HG02973 (cell line): ENCODE results near the gene KRTAP4-1.
"Not testable (repeated sequence)": the region's sequence is repeated elsewhere in the genome, so short reads cannot be mapped to it uniquely, and the experiment has no call there.

ENCODE experiments used
- ATAC-seq: cut with Tn5 transposase; IDR thresholded peaks from one replicate; pipeline ENCODE4 v1.9.1; 2021; ENCODE audit warnings: moderate library complexity; ENCODE audit not compliant: unreplicated experiment

KRTAP4-1 gene

GRCh38 chr17:41184480-41184961 lies at the start of gene KRTAP4-1:
Gene KRTAP4-1 (minus strand): TSS chr17:41184911. CDS start chr17:41184854, 57 bp downstream.
- no peak for ATAC-seq

DNA sequence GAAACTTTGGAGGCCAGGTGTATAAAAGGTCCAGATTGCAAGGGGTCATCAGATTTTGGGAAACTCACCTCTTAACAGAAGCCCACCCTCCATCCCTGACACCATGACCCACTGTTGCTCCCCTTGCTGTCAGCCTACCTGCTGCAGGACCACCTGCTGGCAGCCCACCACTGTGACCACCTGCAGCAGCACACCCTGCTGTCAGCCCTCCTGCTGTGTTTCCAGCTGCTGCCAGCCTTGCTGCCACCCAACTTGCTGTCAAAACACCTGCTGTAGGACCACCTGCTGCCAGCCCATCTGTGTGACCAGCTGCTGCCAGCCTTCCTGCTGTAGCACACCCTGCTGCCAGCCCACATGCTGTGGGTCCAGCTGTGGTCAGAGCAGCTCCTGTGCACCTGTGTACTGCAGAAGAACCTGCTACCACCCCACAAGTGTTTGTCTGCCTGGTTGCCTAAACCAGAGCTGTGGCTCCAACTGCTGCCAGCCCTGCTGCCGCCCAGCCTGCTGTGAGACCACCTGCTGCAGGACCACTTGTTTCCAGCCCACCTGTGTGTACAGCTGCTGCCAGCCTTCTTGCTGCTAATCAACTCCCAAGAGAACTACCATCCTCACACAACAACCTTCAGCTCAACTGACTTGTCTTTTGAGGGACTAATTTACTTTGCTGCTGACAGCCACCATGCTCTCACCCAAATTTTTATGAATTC lies 47.8 kb upstream of the KRTAP4-1 start, which contains the start of gene KRTAP9-3:
TSS of gene KRTAP9-3 (plus strand) at position 51 of the 707 bp plus-strand sequence. CDS start at position 104, 53 bp downstream.
- not testable (repeated sequence) for ATAC-seq

- no peak for ATAC-seq
These were observed 47.0 kb upstream of the KRTAP4-1 start for GRCh38 chr17:41231731-41232130.

DNA sequence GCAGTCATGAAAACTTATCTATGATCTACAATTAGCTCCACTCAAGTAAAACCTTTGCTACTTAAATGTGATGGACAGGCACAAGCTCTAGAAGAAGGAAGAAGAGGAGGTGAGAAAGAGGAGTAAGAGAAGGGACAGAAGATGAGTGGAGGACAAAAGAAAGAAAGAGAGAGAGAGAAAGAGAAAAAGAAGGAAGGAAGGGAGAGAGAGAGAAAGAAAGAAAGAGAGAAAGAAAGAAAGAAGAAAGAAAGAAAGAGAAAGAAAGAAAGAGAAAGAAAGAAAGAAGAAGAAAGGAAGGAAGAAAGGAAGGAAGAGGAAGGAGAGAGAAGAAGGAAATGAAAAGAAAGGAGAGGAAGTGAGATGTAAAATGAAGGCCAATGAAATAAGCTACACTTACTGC lies 45.4 kb upstream of the KRTAP4-1 start:
- ATAC-seq: no peak

- ATAC-seq: not testable (repeated sequence)
These were observed 41.9 kb upstream of the KRTAP4-1 start, which contains the start of gene KRTAP9-2 for GRCh38 chr17:41226598-41227095. Gene KRTAP9-2 (plus strand): TSS chr17:41226648. CDS start chr17:41226655, 7 bp downstream.

DNA sequence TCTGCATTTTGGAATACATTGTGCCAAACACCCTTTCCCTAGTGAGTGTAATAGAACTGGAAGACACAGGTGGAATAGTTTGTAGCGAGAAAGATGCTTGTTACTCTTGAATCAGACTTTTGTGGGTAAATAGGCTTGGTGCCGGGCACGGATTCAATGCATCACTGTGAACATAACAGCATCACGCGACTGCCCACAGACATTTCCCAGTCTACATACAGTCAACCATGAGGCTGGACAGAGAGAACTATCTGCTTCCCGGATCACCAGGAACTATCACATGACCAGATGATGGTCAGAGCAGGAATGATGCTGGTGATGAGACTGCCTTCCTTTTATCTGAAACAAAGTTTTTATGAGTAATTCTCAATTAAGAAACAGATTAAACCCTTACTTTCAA lies 41.3 kb upstream of the KRTAP4-1 start:
- ATAC-seq: no peak

DNA sequence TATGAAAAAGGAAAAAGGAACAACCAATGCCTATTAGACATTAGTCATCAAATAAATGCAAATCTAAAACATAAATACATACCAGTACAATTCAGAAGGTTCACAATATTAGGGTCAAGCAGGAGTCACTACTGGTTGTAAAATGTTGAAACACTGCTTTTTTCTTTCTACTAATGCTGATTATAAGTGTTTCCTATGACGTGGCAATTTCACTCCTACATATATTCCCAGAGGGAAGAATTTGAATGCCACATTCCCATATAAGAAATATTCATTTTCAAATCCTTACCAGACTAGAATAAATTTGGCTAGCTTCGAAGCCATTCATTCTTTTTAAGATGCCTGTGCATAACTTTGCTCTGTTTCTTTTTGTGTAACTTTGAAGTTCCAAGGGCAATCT lies 39.1 kb upstream of the KRTAP4-1 start:
- ATAC-seq: no peak

- ATAC-seq: no peak
These were observed 31.0 kb upstream of the KRTAP4-1 start for GRCh38 chr17:41215681-41216080.

GRCh38 chr17:41212524-41213169 lies 27.9 kb upstream of the KRTAP4-1 start:
- no peak for ATAC-seq

- ATAC-seq: no peak
These were observed 27.2 kb upstream of the KRTAP4-1 start for GRCh38 chr17:41211845-41212466.

GRCh38 chr17:41199421-41200078 lies 14.8 kb upstream of the KRTAP4-1 start:
- no peak for ATAC-seq

DNA sequence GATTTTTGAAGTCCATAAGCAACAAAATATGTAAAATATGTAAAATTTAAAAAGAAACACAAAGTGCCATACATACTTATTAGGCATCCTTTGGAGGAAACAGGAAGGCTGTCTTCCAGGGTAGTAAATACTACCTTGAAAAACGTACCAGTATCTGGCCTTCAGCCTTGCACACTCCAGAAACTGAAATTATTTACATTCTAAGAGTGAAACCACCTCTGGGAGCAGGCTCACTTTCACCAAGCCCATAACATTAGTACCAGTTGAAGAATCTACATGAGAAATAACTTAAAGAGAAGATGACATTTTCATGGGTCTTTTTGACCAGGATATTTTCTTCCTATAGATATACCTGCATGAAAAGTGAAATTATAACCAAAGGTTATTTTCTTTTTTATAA lies 11.4 kb upstream of the KRTAP4-1 start:
- no peak for ATAC-seq

DNA sequence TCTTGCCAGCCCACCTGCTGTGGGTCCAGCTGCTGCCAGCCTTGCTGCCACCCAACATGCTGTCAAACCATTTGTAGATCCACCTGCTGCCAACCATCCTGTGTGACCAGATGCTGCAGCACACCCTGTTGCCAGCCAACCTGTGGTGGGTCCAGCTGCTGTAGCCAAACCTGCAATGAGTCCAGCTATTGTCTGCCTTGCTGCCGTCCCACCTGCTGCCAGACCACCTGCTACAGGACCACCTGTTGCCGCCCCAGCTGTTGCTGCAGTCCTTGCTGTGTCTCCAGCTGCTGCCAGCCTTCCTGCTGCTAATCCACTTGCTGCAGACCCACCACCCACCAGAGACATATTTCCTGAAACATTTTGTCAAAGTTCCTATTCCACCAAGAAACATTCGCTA lies 5.6 kb upstream of the KRTAP4-1 start:
- ATAC-seq: no peak

DNA sequence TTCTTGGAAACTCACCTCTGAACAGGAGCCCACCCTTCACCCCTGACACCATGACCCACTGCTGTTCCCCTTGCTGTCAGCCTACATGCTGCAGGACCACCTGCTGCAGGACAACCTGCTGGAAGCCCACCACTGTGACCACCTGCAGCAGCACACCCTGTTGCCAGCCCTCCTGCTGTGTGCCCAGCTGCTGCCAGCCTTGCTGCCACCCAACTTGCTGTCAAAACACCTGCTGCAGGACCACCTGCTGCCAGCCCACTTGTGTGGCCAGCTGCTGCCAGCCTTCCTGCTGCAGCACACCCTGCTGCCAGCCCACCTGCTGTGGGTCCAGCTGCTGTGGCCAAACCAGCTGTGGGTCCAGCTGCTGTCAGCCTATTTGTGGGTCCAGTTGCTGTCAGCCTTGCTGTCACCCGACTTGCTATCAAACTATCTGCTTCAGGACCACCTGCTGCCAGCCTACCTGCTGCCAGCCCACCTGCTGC lies 5.2 kb upstream of the KRTAP4-1 start, which contains the start of gene KRTAP9-1:
TSS of gene KRTAP9-1 (plus strand) at position 51 of the 482 bp plus-strand sequence. CDS start at position 51, 0 bp downstream.
- not testable (repeated sequence) for ATAC-seq

GRCh38 chr17:41186872-41187271 lies 2.2 kb upstream of the KRTAP4-1 start:
- no peak for ATAC-seq

- no peak for ATAC-seq
These were observed 290 bp upstream of the KRTAP4-1 start for GRCh38 chr17:41185001-41185400.

- ATAC-seq: no peak
These were observed 5.7 kb downstream of the KRTAP4-1 start for GRCh38 chr17:41178843-41179616.

DNA sequence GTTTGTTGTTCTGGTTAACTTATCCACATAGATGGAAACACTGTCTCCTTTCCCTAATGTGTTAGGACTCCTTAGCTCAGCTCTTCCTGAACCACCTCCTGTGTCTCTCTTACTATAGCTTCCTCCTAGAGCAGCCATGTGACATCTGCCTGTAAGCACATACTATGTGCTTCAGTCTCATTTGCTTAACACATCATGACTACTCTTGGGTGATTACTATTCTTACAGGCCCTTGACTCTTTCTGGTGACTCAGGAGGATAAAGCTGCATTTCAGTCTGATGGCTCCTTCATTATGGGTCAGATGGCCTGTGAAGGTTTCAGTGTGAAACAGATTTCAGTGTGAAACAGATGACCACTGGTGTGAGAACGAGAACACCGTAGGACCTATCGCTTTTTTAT lies 6.4 kb downstream of the KRTAP4-1 start:
- ATAC-seq: no peak

DNA sequence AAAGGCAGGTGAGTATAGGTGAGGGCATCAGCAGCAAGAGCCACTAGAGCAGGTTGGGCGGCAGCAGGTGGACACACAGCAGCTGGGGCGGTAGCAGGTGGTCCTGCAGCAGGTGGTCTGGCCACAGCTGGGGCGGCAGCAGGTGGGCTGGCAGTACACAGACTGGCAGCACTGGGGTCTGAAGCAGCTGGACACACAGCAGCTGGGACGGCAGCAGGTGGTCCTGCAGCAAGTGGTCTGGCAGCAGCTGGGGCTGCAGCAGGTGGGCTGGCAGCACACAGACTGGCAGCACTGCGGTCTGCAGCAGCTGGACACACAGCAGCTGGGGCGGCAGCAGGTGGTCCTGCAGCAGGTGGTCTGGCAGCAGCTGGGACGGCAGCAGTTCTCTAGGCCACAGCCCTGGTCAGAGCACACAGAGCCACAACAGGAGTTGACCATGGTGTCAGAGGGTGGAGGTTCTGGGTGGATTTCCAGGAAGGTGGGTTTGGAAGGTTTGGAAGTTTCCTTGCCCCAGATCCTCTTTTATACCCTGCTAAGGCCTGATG lies 6.9 kb downstream of the KRTAP4-1 start, which contains the start of gene KRTAP4-2:
TSS of gene KRTAP4-2 (minus strand) at position 495 of the 545 bp plus-strand sequence. CDS start at position 438, 57 bp downstream.
- ATAC-seq: no peak
